Measurements from ENCODE around the gene GDPD2. TPM values are rescaled to one million over a fixed set of nuclear protein-coding genes. Genes with fewer than 3 reads are reported as not detected.
"Not testable (repeated sequence)": the region's sequence is repeated elsewhere in the genome, so short reads cannot be mapped to it uniquely, and the experiment has no call there.

The GDPD2 gene, protein sequence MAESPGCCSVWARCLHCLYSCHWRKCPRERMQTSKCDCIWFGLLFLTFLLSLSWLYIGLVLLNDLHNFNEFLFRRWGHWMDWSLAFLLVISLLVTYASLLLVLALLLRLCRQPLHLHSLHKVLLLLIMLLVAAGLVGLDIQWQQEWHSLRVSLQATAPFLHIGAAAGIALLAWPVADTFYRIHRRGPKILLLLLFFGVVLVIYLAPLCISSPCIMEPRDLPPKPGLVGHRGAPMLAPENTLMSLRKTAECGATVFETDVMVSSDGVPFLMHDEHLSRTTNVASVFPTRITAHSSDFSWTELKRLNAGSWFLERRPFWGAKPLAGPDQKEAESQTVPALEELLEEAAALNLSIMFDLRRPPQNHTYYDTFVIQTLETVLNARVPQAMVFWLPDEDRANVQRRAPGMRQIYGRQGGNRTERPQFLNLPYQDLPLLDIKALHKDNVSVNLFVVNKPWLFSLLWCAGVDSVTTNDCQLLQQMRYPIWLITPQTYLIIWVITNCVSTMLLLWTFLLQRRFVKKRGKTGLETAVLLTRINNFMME
- total RNA-seq, result 10 to 100 TPM; 23.3 to 23.5 TPM
- long read RNA-seq, transcript GDPD2-201 (16 exons, 2,169 nt), result major isoform, 58 of 86 reads
- long read RNA-seq, partial matches to known transcripts, result 8 of 86 reads
- long read RNA-seq, other reads (novel, unspliced or antisense), result 16 of 86 reads

DNA sequence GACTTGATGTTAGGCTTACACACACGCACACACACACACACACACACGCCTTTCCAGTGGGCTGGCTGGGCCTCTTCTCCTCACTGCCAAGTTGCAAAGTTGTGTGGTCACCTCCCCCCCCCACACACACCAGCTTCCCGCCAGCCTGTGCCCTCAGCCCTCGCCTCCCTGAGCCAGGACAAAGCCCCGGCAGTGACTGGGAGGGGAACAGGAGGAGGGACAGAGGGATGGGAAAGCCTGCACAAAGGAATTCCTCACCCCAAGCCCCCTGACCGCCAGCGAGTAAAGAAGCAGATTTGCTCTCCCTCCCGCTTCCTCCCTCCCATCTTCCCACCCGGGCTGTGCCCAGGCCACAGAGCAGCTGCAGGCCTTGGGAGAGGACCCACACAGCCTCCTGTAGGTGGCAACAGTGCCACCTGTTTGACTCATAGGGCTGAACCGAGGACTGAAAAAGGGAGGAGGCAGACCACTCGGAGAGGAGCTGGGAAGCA is at the start of gene GDPD2:
Gene GDPD2 (plus strand): TSS at position 464 of the 491 bp plus-strand sequence. CDS start 1,671 bp downstream, outside the sequence.
- intact Hi-C loops (cut with DNase I, micrococcal nuclease), result loop anchor here in 1 of 2 donors (10.0 kb wide), 1 partner anchor 288 kb away; the partner anchor contains the start of gene IGBP1
- DNase-seq, result peak in 1 of 2 donors; percentile 38
- peak; percentile 90 for ATAC-seq

DNA sequence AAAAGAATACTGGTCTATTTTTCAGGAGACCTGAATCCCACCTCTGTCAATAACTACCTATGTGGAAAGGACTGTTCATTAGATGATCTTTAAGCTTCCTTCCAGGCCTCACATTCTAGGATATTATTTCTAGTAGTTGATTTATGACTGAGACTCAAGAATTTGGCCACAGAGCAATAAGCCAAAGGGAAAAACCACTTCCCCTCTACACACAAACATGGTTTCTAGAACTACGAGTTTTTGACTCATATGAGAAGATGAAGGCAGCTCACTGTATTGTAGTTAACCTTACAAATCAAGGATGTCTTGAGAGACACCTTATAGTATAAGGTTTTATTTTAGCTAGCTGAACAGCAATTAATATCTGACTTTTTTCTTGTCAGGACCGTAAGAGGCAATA is 36.9 kb upstream of the GDPD2 start:
- no peak for ATAC-seq
- intact Hi-C loops (cut with DNase I, micrococcal nuclease), result no loop called here
- no peak for DNase-seq

DNA sequence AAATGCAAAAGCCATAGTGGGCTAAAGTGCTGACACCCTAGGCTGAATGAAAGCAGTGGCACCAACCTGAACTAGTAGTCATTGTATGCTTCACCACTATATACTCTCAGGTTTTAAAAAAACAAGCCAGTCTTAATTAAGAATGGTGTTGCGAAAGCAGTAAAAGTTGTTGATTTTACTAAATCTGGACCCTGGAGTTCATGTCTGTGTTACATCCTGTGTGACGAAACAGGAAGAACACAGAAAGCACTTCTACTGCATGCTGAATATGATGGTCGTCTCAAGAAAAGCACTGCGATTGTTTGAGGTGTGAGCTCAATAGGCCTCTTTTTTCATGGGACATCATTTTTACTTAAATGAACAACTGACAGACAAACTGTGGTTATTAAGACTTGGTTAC is 24.2 kb upstream of the GDPD2 start:
- DNase-seq (no peak), ATAC-seq (no peak)
- intact Hi-C loops (cut with DNase I, micrococcal nuclease), result no loop called here

DNA sequence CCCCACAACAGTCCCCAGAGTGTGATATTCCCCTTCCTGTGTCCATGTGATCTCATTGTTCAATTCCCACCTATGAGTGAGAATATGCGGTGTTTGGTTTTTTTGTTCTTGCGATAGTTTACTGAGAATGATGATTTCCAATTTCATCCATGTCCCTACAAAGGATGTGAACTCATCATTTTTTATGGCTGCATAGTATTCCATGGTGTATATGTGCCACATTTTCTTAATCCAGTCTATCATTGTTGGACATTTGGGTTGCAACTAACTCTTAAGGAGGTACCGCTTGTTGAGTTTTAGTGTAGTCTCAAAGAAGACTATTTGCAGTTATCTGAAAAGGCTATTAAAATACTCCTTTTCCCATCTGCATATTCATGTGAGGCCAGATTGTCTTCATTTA is 22.9 kb upstream of the GDPD2 start:
- DNase-seq; intact Hi-C loops (cut with DNase I, micrococcal nuclease); ATAC-seq: not testable (repeated sequence)

DNA sequence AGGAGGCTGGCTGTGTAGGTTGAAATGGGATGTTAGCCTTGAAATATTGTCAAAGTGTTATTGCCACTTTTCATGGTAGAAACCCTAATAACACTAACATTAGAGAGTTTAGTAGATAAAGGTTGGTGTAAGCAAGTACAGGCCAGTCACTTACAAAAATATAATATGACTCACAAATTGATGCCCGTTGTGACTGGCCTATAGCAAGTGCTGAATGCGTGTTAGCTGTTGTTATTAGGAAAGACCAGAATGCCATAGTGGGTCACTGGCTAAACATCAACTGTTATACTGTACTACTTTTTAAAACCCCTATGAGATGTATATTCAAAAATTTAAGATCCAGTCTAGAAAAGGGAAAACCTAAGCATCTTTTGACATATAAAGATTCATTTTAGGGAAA is 20.4 kb upstream of the GDPD2 start:
- no peak for ATAC-seq
- intact Hi-C loops (cut with DNase I, micrococcal nuclease), result no loop called here

DNA sequence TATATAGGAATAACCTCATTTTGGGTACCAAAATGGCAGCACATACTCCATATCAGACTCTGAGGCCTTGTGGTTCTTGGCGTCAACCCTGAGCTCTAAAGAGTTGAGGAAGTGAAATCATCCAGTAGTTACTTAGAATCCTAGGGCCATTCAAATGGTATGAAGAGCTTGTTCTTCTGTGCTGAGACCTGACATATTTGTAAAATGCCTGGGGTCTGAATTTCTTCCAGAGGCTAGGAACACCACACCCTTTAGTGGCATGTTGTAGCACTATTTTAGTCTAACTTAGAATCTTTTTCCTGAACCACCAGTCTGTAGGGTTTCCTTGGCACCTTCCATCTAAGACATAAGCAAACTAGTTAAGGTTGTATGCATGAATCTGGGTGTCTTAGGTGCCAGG is 18.1 kb upstream of the GDPD2 start:
- intact Hi-C loops (cut with DNase I, micrococcal nuclease), result no loop called here
- ATAC-seq, result no peak
- no peak for DNase-seq

More for the DNA sequence above, 20.4 kb upstream of the GDPD2 start:
- DNase-seq, result no peak

DNA sequence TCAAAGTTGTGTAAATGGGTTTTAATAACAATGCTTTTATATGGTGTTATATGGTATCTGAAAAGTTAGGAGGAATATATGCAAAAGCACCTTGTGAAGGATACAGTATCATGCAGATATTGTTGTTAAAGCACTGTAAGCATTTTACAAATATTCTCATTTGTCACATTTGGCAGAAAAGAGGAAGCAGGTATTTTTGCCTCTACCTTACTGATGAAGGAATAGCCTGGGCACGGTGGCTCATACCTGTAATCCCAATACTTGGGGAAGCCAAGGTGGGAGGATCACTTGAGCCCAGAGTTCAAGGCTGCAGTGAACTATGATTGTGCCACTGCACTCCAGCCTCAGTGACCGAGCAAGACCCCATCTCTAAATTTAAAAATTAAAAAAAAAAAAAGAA is 12.2 kb upstream of the GDPD2 start:
- ATAC-seq, result no peak
- intact Hi-C loops (cut with DNase I, micrococcal nuclease), result no loop called here
- no peak for DNase-seq

DNA sequence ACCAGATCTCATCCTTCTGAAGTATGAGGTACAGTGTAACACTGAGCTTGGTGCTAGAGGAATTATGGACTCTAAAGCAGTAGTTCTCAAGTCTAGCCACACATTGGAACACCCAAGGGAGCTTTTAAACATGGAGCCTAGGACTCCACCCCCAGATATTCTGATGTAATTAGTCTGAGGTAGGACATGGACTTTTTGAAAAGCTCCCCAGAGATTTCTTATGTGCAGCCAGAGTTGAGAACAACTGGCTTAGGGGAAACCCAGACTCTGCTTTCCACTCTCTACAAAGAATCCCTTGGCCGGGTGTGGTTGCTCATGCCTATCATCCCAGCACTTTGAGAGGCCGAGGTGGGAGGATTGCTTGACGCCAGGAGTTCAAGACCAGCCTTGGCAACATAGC is 11.6 kb upstream of the GDPD2 start:
- no peak for ATAC-seq
- intact Hi-C loops (cut with DNase I, micrococcal nuclease), result no loop called here
- no peak for DNase-seq

DNA sequence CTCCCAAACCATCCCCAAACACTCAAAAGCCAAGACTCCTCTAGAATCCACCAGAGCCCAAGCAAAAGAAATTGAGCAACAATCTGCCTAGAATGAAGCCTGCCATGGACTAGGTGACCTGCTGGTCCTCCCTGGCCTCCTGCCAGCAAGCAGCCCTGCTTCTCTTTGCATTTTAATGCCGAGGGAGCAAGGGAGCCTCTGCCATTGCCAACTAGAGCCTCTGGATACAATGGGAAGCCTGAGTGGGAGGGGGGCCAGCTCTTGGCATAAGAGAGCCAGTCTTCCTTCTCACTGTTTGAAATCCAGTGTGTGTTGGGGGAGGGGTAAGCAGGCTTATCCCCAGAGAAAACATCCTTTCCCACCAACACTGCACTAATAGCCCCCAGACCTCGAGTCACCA is 1.5 kb upstream of the GDPD2 start:
- DNase-seq, result no peak
- intact Hi-C loops (cut with DNase I, micrococcal nuclease), result loop anchor here in 1 of 2 donors (10.0 kb wide), 1 partner anchor 287 kb away; the partner anchor contains the start of gene IGBP1
- no peak for ATAC-seq

DNA sequence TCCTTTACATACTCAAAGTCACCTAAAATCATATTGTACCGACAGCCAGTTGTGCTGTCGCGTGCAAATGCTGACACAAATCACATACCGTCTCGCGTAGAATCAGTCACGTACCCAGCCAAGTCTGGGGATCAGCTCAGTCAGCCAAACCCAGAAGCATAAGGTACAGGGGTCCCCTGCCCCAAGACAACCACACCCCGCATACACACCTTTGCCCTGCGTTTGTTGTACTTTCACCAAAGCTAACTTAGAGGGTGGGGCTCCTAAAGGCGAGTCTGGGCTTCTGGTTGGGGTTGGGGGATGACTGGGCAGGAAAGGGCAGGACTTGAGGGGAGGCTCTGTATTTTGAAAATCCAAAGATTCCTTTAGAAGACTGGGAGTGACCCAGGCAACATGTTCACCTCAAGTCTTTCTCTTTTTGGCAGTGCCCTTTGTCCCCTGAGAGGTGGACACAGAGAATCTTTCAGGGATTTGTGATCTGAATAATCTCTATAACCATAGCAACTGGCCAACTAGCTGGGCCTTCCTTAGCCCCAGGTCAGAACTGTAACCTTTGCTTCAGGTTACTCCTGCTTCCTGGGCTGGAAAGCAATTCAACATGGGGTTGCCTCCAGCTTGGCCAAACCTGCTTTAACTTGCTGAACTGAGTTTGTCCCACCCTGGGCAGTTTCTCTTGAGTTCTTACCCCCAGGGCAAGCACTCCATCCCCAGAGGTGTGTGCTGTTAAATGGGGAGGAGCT is 992 bp downstream of the GDPD2 start:
- ATAC-seq (peak; percentile 67), DNase-seq (no peak)
- intact Hi-C loops (cut with DNase I, micrococcal nuclease), result loop anchor here in 1 of 2 donors (10.0 kb wide), 1 partner anchor 289 kb away; the partner anchor contains the start of gene IGBP1

DNA sequence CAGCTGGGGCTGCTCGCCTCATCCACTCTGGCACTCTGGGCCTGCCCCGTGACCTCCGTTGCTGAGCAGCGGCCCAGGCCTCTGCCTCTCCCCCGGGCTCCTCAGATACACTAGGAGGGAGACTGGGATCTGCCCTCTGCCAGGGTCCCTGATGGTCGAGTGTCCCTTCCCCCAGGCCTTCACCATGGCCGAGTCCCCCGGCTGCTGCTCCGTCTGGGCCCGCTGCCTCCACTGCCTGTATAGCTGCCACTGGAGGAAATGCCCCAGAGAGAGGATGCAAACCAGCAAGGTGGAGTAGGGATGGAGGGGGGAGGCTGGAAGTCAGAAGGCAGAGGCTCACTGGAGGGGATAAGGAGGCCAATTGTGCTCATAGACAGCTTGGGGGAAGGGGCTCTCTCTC is 1.7 kb downstream of the GDPD2 start:
- no peak for DNase-seq
- intact Hi-C loops (cut with DNase I, micrococcal nuclease), result loop anchor here in 1 of 2 donors (10.0 kb wide), 1 partner anchor 290 kb away; the partner anchor contains the start of gene IGBP1
- ATAC-seq, result no peak

DNA sequence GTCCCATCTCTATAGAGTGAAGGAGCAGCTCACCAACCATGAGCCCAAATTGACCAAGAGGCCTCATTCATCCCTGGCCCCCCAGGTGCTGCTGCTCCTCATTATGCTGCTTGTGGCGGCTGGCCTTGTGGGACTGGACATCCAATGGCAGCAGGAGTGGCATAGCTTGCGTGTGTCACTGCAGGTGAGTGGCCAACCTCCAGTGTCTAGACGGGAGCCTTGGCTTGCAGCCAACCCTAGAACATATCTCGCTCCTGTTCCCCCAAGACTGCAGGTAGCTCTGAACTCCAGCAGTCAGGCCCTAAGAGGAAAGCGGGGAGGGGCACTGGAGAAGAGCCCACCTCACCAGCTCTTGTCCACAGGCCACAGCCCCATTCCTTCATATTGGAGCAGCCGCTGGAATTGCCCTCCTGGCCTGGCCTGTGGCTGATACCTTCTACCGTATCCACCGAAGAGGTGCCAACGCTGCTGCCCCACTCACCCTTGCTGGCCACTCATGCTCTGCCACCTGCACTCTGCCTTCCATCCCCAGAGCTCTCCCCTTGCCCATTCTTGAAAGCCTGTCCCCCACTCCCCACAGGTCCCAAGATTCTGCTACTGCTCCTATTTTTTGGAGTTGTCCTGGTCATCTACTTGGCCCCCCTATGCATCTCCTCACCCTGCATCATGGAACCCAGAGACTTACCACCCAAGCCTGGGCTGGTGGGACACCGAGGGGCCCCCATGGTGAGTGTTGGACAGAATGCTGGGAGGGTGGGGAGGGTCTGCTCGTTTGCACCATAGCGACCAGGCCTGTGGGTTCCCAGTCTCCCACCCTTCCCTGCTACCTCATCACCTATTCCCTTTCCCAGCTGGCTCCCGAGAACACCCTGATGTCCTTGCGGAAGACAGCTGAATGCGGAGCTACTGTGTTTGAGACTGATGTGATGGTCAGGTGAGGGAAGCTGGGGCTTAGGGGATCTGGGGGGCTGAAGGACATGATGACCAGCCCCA is 3.5 kb downstream of the GDPD2 start:
- DNase-seq (no peak), ATAC-seq (no peak)
- intact Hi-C loops (cut with DNase I, micrococcal nuclease), result loop anchor here in 1 of 2 donors (10.0 kb wide), 1 partner anchor 292 kb away; the partner anchor contains the start of gene IGBP1

DNA sequence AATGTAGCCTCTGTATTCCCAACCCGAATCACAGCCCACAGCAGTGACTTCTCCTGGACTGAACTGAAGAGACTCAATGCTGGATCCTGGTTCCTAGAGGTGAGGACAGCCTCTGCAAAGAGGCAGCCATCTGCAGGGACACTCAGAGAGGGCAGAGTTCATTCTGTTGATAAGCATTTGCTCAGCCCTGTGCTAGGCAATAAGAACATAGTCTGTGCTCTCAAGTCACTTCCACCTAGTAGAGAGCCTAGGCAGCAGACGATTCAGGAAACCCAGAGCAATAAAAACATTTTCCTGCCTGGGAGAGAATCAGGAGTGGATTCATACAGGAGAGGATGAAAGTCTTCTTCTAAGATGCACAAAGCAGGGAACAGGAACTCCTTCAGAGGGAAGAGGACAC is 4.3 kb downstream of the GDPD2 start:
- DNase-seq (no peak), ATAC-seq (peak; percentile 66)
- intact Hi-C loops (cut with DNase I, micrococcal nuclease), result loop anchor here in 1 of 2 donors (10.0 kb wide), 1 partner anchor 293 kb away; the partner anchor contains the start of gene IGBP1

DNA sequence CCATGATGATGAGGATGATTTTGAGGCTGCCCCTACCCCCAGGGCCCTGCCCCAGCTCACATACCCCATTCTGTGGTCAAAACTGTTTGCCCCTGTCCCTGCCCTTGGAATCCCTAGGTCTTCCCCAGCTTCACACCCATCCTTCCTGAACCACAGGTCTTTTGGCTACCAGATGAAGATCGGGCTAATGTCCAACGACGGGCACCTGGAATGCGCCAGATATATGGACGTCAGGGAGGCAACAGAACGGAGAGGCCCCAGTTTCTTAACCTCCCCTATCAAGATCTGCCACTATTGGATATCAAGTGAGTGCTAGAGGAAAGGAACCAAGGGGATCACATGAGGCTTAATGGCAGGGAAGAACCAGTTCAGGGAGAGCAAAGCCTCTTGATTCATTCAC is 6.6 kb downstream of the GDPD2 start:
- DNase-seq, result no peak
- intact Hi-C loops (cut with DNase I, micrococcal nuclease), result loop anchor here in 1 of 2 donors (10.0 kb wide), 1 partner anchor 295 kb away; the partner anchor contains the start of gene IGBP1
- no peak for ATAC-seq

DNA sequence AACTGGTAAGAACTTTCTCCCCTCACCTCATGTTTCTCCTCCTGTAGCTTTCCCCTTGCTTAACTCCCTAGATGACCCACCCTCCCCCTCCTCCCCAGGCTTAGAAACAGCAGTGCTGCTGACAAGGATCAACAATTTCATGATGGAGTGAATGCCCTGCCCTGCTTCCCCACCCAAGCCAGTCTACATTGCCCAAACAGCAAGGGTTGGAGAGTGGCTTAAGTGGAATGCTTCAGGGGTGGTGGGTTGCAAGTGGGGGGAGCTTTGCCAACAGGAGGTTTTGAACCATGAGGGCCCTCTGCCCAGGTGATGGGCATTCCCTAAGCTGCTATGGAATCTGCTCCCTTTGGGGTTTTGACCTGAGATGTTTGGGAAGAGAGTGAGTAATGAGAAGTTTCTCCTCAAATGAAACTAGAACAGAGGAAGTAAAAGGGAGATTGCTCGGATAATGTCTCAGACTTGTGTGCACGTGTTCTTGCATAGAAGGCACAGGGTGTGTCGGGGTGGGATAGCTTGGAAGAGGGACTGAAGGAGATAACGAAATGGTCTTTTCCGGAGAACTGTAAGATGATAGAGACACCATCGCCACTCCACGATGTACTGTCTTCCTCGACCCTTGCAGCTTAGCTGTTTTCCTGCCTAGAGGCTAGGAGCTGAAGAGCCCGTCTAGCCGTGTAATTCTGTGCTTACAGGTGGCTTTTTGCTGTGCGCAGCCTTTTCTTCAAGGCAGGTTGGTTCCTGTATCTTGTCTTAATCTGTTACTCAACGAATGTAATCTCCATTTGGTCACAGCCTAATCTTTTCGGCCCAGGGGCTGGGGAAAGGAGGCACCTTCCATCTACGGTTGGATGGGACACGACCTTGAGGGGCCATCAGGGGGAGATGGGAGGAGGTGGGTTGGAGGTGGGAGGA is 10.1 kb downstream of the GDPD2 start:
- intact Hi-C loops (cut with DNase I, micrococcal nuclease), result no loop called here
- DNase-seq (no peak), ATAC-seq (no peak)

DNA sequence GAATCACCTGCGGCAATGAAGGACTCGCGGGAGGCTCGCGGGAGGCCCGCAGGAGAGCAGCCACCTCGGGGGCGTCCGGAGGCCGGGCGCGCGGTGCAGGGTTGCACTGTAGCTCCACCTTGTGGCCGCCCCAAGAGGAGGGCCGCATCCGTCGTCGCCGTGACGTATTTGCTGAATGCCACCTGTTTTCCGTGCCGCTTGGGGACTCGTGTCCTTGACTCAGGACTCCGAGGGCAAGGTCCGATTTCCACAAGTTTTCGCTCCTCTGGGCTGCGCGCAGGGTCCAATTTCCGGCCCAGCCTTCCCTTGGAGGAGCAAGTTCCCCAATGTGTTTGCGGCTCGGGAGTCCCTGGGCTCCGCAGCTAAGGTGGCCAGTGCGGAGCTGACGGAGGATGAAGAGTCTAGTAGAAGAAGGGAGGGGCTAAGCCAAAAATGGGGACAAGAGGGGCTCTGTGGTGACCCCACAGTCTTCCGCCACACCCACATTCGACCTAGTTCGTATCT is 10.8 kb downstream of the GDPD2 start:
- intact Hi-C loops (cut with DNase I, micrococcal nuclease), result no loop called here
- DNase-seq (peak; percentile 74 to 82), ATAC-seq (peak; percentile 79)
